GM18502 (cell line): ENCODE results near the gene BICD2.

ENCODE experiments used
- ATAC-seq: cut with Tn5 transposase; IDR thresholded peaks from one replicate; pipeline ENCODE4 v1.9.1; 2021; ENCODE audit warnings: mild to moderate bottlenecking; ENCODE audit not compliant: unreplicated experiment, poor library complexity

The BICD2 gene

DNA sequence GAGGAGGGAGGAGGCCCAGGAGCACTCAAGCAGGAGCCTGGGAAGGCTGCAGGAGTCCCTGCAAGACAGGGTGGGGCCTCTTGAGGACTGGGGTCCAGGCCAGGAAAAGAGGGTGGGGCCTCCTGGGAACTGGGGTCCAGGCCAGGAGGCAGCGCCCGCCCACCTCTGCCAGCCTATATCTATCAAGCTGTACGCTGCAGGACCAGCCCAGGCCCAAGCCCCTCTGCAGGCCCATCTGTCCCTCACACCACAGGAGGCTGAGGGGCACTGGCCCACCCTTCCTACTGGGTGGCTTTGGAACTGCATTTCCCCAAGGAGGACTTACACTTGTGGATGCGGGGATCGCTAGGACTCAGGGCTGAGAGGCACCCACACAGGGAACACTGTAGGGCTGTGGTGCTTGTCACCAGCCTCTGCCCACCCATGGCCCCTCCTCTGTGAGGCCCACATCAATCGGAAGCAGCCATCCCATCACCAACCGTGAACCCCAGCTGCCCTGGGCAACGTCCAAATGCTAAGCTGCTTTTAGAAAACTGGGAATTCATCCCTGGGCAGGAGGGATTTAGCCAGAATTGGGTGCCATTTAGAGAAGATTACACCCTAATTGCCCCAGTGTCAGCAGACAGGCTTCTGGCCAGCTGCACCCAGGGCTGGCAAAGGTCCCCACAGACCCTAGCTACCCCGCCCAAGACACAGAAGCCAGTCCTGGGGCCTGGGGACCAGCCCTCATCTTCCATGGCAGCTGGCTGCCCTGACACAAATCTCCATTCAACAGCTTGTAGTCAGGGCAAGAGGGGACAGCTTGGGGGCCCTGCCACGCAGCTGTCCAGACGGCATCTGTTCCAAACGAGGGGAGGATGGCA is 15.3 kb downstream of the BICD2 start:
- ATAC-seq: no peak

GRCh38 chr9:92748233-92748497 is 16.5 kb downstream of the BICD2 start:
- ATAC-seq: no peak

DNA sequence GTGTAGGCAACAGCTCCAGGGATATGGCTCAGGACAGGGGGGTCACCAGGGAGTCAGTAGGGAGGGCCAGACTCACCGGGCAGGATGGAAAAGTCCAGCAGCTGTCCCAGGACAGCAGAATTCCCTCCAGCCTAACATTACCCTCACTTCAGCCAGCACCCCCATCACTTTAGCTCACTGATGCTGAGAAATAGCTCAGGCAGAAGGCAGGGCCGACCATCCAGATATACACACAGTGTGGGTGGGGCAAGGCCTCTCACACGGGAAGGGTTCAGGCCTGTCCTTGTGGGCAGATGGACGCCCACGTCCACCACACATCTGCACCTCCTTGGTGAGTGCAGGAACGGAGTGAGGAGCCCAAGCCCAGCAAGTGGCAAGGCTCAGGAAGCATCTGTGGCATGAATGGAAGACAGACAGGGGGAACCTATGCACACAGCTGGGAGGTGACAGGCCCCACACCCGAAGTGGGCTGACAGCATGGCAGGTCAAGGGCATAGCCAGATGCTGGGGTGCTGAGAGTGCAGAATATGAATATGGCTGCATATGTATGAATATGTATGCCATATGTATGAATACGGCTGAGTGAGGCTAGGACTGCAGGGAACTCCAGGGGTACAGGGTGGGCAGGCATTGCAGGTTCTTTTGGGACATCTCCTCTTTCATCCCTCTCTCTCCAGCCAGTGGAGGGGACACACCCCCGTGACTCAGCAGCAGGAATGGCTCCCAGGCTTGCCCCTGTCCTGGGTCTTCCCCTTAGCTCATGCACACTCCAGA is 17.0 kb downstream of the BICD2 start:
- no peak for ATAC-seq

GRCh38 chr9:92746567-92747458 is 17.8 kb downstream of the BICD2 start:
- no peak for ATAC-seq

- ATAC-seq: no peak
These were observed 18.8 kb downstream of the BICD2 start for GRCh38 chr9:92745881-92746280.

GRCh38 chr9:92745331-92745730 is 19.3 kb downstream of the BICD2 start:
- no peak for ATAC-seq

DNA sequence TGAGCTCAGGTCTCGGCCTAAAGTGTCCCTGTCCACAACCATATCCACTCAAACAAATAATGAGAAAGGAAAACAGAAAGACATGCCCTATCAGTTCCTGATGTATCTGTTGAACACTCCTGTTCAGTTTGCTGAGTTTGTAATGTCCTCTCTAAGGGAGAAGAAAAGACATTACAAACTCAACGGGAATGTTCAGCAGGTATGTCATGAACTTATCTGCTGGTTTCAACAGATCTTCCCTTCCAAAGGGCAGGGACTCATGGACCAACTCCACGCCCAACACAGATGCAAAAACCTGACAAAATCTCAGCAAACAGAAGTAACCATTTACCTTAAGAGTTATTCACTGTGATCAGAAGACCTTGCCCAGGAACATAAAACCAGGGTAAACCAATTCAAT is 23.7 kb downstream of the BICD2 start:
- ATAC-seq: no peak

GRCh38 chr9:92740446-92740961 is 24.1 kb downstream of the BICD2 start:
- no peak for ATAC-seq

DNA sequence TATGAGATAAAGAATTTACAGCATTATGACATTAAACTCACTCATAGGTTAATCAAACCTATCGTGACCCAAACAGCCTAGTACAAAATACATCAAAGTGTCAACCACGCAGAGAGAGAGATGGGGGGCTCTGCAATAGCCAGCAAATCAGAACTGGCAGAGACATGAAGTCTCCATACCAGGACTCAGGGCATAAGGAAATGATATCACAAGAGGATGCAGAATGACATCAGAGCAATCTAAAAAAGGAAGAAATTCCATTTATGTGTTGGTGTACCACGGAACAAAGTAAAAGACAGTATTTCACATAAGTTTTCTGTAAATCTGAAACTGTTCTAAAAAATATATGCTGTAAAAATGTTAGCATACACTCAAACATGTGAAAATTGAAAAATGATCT is 24.6 kb downstream of the BICD2 start:
- ATAC-seq: no peak

- ATAC-seq: no peak
These were observed 25.2 kb downstream of the BICD2 start for GRCh38 chr9:92739346-92739970.

DNA sequence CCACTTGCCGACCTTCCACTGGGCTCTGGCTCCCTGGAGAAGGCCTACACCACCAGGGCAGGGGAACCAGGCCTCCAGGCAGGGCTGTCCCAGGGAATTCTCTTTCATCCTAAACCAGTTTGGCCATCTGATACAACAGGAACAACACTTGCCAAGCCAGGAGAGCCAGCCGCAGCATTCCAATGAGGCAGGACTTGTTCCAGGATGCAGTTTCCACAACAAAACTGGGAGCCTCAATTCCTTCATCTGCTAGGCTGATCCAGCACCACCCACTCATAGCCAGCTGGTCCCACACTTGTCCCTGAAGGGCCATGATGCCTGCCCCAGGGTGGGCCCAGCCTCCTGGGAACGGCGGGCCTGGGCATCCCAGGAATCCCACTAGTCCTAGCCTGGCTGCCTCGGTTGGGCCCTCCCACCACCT is 26.0 kb downstream of the BICD2 start:
- ATAC-seq: no peak

DNA sequence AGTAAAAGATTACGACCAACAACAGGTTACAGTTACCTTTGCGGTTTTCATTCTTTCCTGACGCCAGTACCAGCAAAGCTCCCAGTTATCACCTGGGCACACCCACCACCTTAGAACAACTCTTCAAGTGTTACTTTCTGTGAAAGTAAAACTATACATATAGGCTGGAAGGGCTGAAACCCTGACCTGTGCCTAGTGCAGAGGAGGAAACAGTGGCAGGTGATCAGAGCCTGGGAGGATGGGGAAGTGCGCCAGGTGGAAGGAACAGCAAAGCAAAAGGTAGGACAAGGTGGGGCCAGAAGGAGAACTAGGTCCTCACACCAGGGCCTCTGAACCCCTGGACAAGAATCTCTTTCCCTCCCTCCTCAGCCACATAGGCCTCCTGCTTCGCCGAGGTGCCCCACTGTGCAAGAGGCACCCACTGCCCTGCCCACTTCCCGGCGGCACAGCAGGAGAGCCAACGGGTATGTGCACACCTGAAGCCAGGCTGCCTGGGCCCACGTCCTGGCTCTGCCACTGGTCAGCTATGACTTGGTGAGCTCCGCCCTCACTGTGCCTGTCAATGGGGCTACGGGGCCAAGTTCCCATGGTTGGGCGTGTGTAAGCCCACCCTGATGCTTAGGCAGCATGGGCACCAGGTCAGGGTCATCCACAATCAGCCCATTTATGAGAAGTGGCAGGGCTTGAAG is 26.9 kb downstream of the BICD2 start:
- no peak for ATAC-seq

- no peak for ATAC-seq
These were observed 27.4 kb downstream of the BICD2 start for GRCh38 chr9:92737216-92737606.

- ATAC-seq: no peak
These were observed 27.9 kb downstream of the BICD2 start for GRCh38 chr9:92736563-92737215.

DNA sequence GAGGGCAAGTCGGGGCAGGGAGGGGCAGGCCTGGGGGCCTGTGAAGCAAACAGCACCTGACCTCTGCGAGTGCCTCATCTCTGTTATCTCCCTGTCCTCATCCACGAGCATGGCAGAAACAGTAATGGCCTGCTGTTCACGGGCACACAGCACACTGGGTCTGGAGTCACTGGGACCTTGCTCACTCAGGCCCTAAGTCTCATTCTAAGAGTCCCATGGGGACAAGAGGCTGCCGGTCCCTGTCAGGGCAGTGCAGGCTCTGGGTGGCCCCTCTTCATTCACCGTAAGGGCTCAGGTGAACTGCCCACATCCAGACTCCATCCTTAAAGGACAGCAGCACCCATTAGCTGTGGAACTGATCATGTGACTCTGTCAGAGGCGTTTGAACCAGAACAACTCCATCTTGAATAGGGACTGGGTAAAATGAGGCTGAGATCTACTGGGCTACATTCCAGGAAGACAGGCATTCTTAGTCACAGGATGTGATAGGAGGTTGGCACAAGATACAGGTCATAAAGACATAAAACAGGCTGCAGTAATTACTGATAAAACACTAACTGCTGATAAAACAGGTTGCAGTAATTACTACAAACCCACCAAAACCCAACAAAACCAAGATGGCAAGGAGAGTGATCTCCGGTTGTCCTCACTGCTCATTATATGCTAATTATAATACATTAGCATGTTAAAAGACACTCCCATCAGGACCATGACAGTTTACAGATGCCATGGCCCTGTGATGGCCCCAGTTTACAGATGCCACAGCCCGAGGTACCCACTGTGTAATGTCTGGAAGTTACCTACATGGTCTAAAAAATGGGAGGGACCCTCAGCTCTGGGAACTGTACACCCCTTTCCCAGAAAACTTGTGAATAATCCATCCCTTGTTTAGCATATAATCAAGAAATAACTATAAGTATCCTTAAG is 28.7 kb downstream of the BICD2 start:
- no peak for ATAC-seq

GRCh38 chr9:92734931-92735635 is 29.6 kb downstream of the BICD2 start:
- no peak for ATAC-seq

GRCh38 chr9:92730897-92731296 is 33.7 kb downstream of the BICD2 start:
- no peak for ATAC-seq
